ENCODE measurements around the gene GALNT17.
"Not testable (repeated sequence)": the region's sequence is repeated elsewhere in the genome, so short reads cannot be mapped to it uniquely, and the experiment has no call there.

Gene GALNT17

DNA sequence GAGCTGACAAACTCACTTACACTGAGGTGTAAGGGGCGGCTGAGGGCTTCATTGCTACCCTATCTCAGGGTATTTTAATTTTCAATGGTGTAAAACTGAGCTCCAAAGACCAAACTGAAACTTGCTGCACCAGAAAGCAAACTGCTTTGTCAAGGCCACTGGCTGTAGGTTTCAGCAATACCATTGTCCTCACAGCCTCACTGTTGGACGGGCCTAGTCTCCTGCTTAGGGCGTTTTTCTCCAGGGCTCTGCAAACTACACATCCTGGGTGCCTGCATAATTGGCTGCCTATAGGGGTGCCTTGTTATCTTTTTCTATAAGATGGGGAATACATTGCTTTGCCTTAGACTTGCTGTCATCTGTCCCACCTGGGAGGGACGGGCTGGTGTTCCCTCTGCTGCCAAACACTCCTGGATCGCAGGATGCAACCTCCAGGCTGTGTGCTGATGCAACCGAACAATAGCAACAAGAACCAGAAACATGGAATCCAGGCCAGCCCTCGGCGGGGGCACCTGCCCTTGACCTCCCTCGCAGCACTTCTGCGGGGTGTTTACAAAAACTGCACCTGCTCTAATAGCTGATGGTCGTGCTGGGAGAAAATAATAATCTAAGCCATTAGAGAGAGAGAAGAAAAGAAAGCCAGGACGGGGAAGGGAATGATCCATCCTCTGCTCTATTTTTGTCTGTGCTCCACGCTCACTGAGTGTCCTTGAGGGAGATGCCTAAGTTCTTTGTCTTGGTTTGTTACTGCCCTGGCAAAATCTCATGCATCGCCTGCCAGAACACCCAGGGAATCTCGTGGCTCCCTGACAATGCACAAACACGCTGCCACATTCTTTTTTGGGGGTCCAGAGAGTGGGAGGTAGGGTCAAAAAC is 104.5 kb downstream of the GALNT17 start:
- DNase-seq (ENCODE audit: low read depth) = no peak

DNA sequence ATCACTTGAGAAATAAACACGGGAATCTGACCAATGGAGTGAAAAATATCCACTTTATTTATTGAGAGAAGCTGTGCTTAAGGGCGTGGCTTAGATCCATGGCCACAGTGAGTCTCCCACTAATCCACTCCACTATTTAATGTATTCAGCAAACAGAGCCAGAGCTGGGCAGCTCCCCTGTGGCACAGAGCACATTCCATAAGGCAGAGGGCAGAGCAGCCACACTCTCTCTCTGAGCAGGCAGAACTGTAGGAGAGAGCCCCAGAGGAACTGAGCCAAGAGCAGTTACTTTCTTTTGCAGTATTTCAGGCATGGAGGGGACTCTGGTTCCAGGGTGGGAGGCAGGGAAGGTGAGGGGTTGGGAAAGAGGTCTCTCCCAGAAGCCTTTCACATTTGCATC is 106.0 kb downstream of the GALNT17 start:
- no peak for DNase-seq (ENCODE audit: low read depth)

DNA sequence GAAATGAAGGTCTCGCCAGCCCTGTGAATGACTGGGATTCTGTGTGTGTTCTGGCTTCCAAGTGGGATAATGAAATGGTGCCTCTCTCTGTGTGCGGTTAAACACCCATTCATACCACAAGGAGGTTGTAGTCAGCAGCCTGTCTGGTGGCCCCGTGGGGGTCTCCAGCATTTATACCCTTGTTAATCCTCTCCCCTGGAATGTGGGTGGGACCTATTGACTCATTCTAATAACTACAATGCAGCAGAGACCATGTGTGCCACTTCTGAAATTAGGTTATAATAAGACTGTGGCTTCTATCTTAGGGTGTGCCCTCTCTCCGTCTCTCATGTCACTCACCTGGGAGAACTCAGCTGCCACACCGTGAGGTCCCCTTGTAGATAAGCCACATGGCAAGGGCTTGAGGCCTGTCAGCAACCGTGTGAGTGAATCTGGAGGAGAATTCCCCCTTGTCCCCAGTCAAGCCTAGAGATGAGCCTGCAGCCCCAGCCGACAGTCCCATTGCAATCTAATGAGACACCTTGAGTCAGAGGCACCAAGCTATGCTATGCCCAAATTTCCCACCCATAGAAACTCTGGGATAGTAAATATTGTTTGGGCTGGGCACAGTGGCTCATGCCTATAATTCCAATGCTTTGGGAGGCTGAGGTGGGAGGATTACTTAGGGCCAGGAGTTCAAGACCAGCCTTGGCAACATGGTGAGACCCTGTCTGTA is 106.8 kb downstream of the GALNT17 start:
- no peak for DNase-seq (ENCODE audit: low read depth)

DNA sequence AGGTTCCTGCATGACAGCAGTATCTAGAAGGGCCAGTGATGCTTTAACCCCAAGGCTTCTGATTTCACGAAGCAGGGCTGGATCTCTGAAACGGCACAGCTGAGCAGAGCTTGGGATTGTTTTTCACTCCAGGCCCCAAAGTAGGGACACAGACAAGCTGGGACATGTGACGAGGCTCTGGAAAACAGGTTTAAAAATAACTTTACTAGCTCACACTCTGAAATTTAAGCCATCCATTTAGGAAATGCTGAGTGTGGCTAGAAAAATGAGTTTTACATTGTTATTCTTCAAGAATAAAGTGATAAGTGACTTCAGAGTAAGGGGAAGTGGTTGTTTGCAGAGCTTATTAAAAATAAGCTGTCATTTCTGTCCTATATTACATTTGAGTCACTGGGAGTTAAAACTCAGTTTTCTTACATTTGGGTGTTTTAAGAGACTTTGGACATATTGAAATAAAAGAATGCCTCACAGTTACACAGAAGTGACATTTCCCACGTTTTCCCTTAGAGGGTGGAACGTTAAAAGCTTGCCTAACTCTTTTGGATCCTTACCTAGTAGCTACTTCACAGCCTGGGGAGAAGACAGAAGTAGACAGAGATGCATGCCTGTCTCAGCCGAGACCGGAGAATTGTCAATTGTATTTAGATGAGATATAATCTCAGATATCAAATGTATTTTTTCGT is 107.8 kb downstream of the GALNT17 start:
- DNase-seq (ENCODE audit: low read depth) = no peak

DNA sequence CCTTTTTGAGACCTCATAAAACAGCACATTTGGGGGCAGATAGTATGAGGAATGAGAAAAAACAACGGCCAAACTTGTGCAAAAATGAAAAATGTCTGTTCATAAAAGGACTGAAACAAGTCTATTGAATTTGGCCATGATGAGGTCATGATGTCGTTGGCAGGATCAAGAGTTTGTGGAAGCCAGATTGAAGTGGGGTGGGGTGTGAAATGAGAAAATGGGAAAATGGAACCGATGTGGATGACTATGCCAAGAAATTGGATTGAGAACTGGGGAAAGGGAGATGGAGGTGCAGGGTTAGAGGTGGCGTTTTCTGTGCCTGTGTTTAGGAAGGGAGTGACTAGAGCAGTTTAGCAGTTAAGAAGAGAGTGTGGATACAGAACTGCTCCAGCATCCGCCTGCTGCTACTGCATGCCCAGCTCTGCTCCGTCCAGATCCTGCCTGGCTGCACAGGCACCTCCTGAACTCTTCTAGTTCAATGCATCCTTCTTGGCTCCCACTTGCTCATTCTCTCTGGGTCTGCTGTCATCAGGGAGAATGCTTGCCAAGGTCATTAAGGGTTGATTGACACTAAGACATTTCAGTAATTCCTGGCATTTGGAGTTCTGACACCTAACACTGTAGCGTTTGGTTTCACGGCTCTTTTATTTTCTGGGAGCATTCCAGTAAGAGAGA is 111.9 kb downstream of the GALNT17 start:
- no peak for DNase-seq (ENCODE audit: low read depth)

DNA sequence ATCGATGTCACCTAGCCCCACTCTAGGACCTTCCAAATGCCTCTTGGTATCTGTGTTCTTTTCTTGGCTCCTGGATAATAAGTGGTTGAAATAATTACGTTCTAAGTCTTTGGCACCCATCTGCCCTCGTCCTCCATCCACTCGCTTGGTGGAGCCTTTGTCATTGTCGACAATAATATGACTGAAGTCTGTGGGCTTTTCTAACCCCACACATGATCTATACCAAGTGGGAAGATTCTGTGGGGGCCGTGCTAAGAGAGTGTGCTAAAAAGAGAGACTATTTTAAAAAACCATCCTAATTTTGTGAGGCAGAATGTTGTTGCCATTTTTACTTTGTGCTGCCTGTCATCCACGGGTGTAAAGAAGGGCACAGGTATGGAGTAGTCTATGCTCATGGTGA is 113.1 kb downstream of the GALNT17 start:
- DNase-seq (ENCODE audit: low read depth) = no peak

DNA sequence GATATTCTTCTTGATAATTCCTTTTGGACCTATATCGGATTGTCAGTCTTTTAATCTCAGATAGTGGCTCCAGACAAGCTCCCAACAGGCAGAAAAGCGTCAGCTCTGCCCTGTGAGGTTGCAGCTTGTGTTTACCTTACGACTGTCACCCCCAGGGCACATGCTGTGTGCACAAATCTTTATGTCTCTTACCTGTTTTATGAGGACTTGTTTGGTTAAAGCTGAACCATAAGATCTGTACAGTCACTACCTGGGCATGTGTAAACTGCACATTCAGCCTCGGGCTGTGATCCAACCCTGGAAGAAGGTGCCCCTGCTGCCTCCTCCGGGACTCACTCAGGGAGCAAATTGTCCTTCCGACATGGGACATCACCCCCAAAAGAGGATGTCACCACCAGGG is 119.8 kb downstream of the GALNT17 start:
- DNase-seq (ENCODE audit: low read depth) = no peak

DNA sequence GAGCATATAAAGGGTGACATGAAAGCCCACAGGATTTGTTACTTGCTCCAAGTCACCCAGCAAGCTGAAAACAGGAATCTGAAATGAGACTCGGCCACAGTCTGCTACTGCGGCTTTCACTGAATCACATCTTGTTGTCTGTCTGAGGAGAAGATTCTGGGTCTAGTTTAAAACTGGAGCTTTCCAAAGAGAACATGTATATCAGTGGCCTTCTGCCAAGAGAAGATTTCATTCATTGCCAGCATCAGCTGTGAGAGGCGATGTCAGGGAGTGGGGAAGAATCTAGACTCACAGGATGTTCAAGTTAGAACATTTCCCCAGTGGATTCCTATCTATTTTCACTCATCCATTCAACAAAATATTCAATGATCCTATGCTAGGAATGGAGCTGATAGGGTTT is 122.8 kb downstream of the GALNT17 start:
- no peak for DNase-seq (ENCODE audit: low read depth)

DNA sequence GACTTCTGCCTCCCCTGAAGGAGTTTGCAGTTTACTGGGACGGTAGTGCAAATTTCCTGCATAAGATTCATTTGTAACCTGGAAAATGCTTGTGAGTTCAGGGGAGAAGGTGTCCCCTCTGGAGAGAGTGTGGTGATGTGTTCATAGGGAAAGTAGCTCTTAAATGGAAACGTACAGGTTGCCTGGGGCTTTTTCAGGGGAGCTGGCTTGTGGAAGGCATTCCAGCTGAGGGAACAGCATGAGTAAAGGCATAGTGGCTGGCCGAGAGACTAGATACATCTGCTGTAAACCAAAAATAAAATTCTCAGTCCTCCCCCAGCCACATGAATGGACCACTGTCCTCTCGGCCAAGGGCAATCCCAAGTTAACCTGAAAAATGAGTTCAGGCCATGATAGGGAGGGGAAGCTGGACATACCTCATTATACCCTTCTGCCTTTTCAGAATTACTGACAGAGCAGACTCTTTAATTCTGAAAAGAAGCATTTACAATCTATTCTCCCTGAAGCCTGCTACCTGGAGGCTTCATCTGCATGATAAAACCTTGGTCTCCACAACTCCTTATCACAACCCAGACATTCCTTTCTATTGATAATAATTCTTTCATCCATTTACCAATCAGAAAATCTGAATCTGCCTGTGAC is 123.7 kb downstream of the GALNT17 start:
- no peak for DNase-seq (ENCODE audit: low read depth)

DNA sequence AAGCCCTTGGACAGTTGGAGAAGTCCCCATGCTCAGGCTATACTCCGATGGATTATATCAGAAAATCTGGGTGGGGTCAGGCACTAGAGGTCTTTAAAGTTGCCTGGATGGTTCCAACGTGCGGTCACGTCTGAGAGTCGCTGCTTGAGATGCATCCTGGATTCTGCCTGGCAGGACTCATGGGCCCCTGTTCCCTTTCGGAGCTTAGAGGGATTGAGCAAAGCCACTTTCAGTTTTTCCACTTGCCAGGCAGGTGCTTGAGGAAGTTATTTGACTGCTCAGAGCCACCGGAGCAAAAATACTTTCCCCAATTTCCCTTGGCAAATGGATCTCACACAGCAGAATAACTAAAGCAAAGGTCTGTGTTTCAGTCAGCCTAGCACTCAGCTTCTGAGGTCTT is 129.1 kb downstream of the GALNT17 start:
- DNase-seq (ENCODE audit: low read depth) = no peak

DNA sequence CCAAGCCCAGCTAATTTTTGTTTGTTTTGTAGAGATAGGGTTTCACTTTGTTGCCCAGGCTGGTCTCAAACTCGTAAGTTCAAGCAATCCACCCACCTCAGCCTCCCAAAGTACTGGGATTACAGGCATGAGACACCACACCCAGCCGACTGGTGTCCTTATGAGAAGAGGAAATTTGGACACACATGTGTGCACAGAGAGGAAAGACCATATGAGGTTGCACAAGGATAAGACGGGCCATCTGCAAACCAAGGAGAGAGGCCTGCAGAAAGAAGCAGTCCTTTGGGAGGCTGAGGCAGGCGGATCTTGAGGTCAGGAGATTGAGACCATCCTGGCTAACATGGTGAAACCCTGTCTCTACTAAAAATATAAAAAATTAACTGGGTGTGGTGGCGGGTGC is 130.9 kb downstream of the GALNT17 start:
- DNase-seq (ENCODE audit: low read depth) = not testable (repeated sequence)

DNA sequence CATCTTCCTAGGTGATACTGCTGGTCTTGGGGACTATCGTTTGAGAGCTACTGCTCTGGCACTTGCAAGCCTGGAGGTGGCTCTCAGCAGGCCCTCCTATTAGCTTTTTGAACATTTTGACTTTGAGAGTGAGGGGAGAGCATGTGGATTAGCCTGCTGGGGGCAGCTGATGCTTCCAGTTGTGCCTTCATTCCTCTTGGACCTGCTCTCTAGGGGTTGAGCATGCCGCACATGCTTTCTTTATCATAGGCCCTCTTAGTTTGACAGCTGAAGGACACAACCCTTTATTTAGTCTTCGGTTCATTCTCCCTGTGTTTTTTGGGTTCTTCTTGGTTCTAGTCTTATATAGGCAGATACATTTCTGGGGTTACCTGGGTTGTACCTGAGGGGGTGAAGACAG is 132.1 kb downstream of the GALNT17 start:
- DNase-seq (ENCODE audit: low read depth) = no peak

DNA sequence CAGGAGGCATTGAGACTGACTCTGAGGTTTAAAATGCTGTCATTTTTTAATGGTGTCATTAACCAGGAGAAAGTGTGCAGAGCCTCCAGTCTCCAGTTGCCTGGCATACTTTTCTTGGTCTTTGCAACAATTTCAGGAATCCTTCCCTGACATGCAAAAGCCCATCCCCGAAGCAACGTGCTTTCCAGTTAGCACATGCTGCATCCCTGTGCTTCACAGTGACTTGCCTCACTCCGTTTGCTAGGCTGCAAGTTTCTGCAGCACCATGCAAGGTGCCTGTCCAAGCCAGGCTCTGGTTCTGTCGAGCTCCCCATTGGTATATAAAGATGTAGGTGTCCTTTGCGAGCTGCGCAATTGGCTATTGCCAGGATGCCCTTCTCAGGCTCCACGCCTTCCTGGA is 135.0 kb downstream of the GALNT17 start:
- no peak for DNase-seq (ENCODE audit: low read depth)

DNA sequence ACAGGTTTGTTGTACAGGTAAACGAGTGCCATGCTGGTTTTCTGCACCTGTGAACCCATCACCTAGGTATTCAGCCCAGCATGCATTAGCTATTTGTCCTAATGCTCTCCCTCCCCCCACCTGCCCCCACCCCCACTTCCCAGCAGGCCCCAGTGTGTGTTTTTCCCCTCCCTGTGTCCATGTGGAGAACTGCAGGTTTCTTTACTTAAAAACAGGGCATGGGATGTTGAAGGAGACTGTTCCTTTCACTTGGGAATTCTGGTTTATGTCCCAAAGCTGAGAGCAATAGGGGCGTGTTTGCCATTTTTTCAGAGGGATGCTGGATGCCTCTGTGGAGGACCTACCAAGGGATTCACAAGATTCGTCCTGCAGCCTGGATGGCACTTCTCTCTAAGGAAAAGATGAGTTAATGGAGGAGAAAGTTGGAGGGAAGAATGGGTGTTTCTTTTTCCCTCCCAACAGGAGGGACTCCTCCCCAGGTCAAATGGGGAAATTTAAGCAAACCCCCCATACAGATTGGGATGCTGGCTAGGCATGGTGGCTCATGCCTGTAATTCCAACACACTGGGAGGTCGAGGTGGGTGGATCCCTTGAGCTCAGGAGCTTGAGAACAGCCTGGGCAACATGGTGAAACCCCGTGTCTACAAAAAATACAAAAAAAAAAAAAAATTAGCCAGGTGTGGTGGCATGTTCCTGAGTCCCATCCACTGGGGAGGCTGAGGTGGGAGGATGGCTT is 136.0 kb downstream of the GALNT17 start:
- DNase-seq (ENCODE audit: low read depth) = no peak

DNA sequence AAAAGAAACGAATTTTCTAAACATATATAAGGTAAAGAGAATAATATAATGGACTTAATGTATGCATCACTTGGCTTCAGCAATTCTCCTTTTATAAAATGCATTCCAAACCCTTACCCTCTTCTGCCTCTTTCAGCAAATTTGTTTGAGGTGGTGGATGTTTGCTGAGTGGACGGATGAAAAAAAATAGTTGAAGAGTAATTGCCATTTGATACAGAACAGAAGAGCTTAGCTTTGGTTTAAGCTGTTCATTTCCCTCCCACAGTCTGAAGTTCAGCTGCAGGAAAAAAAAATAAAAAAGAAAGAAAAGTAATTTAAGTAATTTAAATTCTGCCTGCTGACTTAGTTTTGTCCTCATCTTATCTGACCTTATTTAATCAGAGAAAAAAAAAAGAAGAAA is 138.6 kb downstream of the GALNT17 start:
- DNase-seq (ENCODE audit: low read depth) = no peak

DNA sequence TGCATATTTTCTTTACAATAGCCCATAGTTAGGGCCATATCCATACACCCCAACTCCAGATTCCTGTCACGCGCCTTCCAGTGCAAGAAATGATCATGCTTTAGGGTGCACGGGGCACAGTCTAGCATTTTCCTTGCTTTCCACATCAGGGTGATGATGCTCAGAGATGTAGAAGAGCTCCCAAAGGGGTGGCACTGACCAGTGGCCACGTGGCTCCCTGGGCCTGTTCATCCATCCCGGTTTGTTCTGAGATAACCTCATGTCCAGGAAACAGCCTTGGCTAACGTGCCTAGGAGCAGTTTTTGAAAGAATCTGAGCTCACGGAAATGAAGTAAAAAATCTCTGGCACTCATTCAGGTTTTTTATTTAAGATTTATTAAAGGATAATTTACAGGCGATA is 139.3 kb downstream of the GALNT17 start:
- no peak for DNase-seq (ENCODE audit: low read depth)

DNA sequence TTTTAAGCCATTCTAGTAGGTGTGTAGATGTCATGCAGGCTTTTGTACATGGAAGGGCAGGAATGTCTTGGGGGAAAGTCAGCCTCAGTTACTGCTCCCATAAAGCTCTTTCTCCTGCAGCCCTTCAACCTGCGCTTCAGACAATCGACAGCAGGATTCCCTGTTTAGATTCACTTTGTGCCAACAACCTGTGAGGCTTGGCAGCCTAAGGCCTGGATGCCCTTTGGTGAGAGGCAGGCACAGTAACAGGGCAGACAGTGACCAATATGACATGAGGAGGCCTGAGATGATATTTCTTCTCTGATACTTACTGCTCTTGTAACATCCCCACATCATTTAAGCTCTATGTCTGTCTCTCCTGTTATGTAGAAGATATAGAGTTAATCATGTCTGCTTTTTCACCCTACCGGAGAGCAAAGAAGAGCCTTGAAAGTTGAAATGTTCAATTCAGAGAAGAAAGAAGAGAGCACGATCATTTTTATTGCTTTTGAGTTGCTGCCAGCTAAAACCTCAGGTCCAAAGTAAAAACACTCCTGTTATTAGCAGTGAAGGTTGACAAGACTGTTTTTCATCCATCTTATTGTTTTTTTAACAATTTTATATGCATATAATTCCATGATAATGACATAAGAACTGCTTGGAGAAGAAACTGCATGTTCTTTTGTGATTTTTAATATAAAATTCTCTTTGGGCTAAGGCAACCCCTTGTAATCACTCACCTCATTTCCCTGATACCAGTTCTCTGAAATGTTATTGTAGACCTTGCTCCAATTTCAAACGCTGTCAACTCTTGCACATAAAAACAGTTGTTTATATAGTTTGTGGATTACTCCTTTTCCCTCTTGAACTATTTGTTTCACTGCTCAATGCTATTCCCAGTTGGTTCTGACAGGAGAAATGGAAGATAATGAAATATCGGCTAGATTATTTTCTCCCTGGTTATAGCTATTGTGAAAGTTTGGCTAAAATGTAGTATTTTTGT is 140.9 kb downstream of the GALNT17 start:
- DNase-seq (ENCODE audit: low read depth) = no peak

DNA sequence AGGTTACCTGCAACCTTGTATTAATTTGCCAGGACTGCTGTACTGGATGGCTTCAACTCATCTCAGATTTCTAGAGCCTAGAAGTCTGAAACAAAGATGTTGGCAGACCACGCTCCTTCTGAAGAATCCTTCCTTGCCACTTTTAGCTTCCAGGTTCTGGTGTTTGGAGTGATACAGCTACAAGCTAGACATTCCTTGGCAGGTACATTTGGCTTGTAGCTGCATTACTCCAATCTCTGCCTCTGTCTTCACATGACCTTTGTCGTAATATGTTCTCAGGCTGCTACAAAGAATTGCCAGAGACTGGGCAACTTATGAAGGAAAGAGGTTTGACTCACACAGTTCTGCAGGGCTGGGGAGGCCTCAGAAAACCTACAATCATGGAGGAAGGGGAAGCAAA is 146.3 kb downstream of the GALNT17 start:
- no peak for DNase-seq (ENCODE audit: low read depth)

DNA sequence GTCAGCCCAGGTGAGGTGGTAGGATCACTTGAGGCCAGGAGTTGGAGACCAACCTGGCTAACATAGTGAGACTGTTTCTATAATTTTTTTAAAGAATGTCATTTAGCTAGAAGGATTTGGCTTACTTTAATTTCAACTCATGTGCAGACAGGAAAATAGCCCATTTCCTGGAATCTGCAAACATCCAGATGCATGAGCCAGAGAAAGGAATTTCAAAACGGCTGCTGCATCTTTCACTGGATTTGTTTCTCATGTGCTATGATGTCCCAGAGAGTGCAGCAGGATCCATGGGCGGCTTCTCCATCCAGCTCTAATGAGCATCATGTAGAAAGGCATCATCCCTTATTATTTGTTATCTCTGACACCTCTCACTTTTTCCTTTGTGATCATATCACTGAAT is 149.3 kb downstream of the GALNT17 start:
- DNase-seq (ENCODE audit: low read depth) = no peak

DNA sequence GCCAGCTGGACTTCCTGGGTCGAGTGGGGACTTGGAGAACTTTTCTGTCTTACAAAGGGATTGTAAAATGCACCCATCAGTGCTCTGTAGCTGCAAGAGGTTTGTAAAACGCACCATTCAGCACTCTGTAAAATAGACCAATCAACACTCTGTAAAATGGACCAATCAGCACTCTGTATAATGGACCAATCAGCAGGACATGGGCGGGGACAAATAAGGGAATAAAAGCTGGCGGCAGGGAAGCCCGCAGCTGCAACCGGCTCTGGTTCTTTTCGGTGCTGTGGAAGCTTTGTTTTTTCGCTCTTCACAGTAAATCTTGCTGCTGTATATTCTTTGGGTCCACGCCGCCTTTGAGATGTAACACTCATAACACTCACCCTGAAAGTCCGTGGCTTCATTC is 151.9 kb downstream of the GALNT17 start:
- DNase-seq (ENCODE audit: low read depth) = no peak

Measured in activated T-cell treated with anti-CD3 and anti-CD28 coated beads for 1 hour (primary cell).